Activated gamma-delta T cell (primary cell): Measurements from ENCODE around the gene KRT34.
"Not testable (repeated sequence)": the region's sequence is repeated elsewhere in the genome, so short reads cannot be mapped to it uniquely, and the experiment has no call there.

Source experiments
- DNase-seq: peaks from one replicate; lab custom pipeline; 2025; lab: John Stamatoyannopoulos, UW
- total RNA-seq, 2 donors: gene quantifications; one replicate each; lab custom pipeline; 2026; lab: John Stamatoyannopoulos, UW

The KRT34 gene
- 0 reads per million in 2 donors for total RNA-seq

- not testable (repeated sequence) for DNase-seq
These were observed at the start of gene KRT34 for GRCh38 chr17:41381943-41382342. KRT34 (minus strand) TSS chr17:41382306; CDS start chr17:41382246, 60 bp downstream.

GRCh38 chr17:41430376-41430775 is 48.3 kb upstream of the KRT34 start:
- not testable (repeated sequence) for DNase-seq

DNA sequence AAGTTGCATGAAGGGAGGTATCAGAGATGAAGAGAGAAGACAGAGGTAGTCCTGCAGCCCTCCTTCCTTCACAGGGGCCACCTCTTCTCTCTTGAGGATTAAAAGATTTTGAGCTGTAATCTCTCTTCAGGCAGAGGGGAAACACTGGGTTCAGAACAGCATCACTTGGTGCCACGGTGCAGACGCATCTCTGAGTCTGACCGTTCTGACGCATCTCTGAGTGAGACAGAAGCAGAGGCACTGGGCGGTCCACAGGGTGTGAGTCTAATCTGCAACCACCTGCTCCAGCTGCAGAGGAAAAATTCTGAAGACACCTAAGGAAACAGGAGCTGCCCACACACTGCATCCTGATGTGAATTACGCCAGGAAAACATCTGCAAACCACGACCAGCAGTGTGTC is 47.6 kb upstream of the KRT34 start:
- DNase-seq = no peak

- DNase-seq = no peak
These were observed 46.6 kb upstream of the KRT34 start for GRCh38 chr17:41428591-41429291.

DNA sequence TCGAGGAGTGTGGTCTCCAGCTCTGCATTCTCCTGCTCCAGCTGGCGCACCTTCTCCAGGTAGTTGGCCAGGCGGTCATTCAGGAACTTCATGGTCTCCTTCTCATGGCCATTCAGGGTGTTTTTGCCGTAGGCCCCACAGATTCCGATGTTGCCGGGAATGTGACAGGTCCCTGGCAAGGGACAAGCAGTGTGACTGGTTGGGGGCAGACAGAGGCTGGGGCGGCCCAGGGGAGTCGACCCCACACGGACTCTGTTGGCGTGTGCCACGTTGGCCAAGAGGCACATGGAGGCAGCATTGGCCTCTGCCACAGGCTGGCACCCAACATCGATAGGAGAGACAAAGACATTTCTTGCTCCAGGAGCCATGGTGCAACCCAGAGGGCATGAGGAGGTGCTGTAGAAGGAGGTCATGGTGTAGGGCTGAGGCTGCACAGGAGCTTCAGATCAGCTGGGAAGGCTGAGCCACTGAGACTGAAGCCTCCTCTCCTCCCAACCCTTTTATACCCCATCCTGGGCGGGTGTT is 42.1 kb upstream of the KRT34 start, which contains the start of gene KRT37:
Gene KRT37 (minus strand): TSS at position 475 of the 525 bp plus-strand sequence. CDS start 62 bp downstream, at position 413.
- no peak for DNase-seq

- DNase-seq = not testable (repeated sequence)
These were observed 40.5 kb upstream of the KRT34 start for GRCh38 chr17:41422586-41422985.

- DNase-seq = no peak
These were observed 39.5 kb upstream of the KRT34 start for GRCh38 chr17:41421617-41422016.

DNA sequence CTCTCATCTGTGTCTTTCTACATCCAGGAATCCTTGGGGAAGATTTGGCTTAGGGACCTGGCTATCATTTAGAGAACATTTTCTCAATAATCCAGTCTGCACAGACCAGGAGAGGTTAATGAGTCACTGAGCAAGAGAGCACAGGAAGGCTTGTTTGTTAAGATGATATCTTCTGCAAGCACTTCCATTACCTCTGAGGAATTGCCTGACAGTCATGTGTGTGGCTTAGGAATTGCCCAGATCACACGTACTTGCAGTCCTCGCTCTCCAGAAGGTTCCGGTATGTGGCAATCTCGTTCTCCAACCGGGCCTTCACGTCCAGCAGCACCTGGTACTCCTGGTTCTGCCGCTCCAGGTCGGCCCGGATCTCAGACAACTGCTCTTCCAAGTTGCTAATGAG is 39.0 kb upstream of the KRT34 start:
- DNase-seq = no peak

DNA sequence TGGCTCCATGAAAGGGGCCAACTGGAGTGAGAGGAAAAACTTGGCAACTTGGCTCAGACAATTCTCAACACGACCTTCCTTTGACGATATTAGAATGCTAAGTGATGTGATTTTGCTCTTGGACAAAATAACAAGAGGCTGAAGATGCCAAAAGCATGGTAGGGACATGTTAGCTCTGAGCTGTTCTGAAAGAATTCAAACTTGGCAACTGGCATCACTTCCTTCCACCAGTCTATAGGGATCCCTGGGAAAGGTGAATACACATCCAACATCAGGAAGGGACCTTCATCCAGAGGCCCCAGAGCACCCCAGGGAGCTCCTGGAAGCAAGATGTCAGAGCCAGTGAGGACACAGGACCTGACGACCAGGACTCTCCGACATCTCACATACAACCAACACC is 38.0 kb upstream of the KRT34 start:
- DNase-seq = no peak

- DNase-seq = no peak
These were observed 37.6 kb upstream of the KRT34 start for GRCh38 chr17:41419716-41420115.

DNA sequence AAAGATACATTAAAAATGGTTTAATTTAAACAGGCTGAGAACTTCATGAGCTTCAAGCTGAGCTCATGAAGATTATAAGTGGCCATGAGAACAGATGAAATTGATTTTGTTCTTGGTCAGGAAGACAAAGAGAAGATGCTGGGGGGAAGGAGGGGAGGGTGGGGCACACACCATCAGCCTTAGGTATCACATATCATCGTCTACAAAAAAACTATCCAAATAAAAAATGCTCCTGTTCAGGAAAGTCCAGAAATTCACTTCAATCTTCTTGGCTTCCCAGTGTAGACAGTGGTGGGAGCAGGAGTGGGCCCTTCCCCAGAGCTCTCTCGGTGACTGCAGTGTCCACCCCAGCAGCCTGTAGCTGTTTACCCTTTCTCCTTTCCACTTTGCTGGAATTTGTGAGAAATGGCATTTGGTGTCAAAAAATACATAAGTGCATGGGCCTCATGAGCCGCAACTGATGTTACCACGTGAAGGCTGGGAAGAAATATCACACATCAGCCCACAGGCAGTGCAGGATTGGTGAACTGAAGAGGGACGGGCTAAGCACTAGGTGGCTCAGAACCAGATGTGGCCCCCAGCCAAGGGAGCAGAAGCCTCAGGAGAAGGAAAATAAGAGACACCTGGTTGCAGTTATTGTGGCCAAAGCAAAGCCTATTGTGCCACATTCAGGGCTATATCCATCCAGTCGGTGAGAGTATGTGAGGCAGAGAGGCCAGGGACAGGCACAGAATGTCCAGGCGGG is 36.2 kb upstream of the KRT34 start:
- DNase-seq = no peak

GRCh38 chr17:41417576-41418015 is 35.5 kb upstream of the KRT34 start:
- no peak for DNase-seq

DNA sequence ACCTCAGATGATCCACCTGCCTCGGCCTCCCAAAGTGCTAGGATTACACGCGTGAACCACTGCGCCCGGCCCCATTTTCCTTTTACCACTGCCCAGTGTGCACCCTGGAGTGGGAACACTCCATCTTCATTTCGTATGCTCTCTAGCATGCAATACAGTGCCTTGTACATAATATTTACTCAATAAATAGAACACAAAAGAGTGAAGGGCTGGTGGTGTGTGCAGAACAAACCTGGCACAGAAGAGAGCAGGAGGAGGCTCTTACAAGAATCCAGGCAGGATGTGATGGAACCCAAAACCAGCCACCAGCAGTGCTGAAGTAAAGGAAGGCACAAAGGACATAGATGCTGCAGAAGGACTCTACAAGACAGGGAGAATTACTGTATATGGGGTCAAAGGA is 35.0 kb upstream of the KRT34 start:
- DNase-seq = no peak

GRCh38 chr17:41416479-41416878 is 34.4 kb upstream of the KRT34 start:
- no peak for DNase-seq

GRCh38 chr17:41415833-41416335 is 33.8 kb upstream of the KRT34 start:
- DNase-seq = no peak

DNA sequence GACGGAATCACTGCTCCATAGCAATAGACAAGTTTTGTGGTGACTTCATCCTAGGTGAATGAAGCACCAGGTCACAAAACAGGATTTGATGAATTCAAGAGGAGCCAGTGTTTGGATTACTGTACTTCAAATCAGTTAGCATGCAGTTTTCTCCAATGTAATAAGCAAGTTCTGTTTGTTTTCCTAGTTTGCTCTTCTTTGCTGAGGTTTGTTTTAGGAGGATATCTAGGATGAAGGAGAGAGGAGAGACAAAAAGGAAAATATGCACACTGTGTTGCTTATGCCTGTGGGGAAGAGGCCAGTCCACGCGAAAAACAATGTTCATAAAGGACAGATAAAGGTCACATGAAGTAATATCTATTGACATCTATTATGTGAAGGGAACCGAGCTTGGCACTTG is 33.3 kb upstream of the KRT34 start:
- DNase-seq = no peak

DNA sequence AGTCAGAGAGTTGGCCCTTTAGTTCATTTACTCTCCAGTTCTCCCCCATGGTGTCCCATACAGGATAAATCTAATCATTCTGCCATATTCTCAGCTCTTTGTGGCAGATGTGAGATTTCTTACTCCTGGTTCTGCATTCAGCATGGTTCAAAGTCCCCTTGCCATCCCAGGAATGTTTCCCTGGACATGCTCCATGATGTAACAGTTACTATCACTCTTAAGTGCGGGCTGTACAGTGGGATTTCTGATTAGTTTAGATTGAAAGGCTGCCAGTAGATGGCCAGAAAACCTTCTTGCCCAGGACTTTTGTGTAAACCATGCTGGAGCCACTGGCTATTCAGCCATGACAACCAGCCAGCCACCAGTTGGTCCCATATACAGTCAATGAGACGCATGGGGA is 31.9 kb upstream of the KRT34 start:
- DNase-seq = no peak

DNA sequence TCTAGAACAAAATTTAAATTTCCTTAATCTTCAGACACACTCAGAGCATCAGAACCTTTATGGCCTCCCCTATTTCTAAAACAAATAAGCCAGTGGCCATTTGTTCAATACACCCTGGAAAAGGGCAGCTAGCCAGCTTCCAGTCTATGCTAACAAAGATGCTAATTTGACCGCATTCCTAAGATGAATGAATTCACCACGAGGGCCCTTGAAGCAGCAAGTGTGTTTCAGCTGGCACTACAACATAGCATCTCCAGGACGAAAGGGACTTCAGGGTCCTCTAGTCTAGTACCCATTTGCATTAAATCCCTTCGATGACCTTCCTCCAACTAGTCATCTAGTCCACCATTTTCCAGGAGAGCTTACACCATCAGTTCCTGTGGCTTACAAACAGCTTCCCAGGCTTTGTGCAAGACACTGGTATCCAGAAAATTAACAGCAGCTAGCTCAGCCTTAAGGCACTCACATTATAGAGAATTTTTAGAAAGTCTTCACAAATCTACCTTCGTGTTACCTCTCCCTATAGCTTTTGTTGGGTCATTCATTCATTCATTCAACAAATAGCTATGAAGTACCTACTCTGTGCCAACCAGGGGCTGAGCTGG is 31.3 kb upstream of the KRT34 start:
- no peak for DNase-seq

DNA sequence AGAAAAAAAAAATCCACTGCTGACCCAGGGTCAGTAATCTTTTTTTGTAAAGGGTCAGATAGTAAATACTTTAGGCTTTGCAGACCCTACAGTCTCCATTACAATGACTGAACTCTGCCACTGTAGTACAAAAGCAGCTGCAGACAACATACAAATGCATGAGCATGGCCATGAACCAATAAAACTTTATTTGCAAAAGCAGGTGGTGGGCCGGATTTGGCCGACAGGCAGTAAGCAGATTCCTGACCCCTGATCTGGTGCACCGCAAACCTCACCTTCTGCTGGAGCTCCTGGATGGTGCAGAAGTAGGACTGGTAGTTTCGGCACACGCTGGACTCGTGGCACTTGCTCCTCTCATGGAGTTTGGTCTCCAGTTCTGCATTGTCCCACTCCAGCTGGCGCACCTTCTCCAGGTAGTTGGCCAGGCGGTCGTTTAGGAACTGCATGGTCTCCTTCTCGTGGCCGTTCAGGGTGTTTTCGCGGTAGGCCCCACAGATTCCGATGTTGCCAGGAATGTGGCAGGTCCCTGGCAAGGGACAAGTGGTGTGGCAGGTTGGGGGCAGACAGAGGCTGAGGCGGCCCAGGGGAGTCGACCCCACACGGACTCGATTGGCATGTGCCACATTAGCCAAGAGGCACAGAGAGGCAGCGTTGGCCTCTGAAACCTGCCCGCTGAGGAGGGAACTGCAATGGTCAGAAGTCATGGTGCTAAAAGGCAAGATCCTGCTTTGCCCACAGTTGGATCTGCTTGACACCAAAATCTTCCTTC is 29.1 kb upstream of the KRT34 start:
- DNase-seq = no peak

DNA sequence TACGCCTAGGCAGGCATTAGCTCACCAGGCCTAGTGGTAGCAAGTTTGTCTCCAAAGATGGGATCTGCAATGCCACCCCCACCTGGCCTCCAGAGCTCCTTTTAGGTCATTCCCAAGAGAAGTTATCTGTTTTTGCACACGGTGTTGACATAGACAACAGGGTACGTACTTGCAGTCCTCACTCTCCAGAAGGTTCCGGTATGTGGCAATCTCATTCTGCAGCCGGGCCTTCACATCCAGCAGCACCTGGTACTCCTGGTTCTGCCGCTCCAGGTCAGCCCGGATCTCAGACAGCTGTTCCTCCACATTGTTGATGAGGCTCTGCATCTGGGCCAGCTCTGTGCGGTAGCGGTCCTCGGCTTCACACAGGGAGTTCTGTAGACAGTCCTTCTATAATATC is 25.1 kb upstream of the KRT34 start:
- DNase-seq = no peak

DNA sequence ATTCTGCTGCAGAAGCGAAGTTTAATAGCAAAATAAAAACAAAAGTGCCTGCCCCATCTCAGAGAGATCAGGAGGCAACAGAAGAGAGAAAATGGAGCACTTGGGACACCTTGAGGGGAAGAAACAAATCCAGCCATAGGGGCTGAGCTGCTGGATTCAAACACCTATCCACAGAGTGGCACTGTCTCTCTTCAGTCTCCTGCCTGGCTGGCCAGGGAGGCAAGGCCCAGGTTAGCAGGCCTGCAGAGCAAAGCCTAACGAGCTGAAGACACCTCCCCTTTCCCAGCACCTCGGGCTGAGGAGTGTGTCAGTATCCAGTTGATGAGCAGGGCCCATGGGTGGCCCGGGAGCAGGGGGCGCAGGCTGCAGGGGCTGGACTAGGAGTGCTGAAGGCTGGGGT is 24.1 kb upstream of the KRT34 start:
- no peak for DNase-seq
